Inflammatory macrophage treated with lipopolysaccharide for 1 hour (primary cell): ENCODE results near the gene SIGLEC12.
A peak's percentile ranks its signal among the peaks of the same experiment; 100 is the strongest.
"Not testable (repeated sequence)": the region's sequence is repeated elsewhere in the genome, so short reads cannot be mapped to it uniquely, and the experiment has no call there.

Experiments used
- DNase-seq, 2 donors: peaks; one replicate each; pipeline ENCODE4 v3.0.0-alpha.2; 2020 to 2022

Gene SIGLEC12

GRCh38 chr19:51521781-51522180 lies 20.2 kb upstream of the SIGLEC12 start:
- DNase-seq: peak in 1 of 2 donors; percentile 57

GRCh38 chr19:51521357-51521756 lies 19.8 kb upstream of the SIGLEC12 start:
- DNase-seq: no peak

DNA sequence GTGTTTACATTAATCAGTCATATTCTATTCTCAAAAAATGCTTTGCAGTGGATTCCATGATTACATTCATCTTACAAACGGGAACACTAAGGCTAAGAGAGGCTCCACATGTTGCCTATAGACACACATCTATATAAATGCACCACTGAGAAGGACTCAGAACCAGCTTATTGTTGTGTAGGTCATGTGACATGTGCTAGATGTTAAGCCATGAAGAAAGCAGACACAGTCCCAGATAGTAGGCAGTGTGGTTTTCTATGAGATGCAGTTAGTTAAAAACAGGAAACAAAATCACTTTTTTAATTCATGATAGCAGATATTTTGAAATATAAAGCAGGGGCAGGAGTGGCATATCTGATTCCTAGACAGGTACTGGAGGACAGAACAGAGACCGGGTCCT lies 19.1 kb upstream of the SIGLEC12 start:
- DNase-seq: peak in 1 of 2 donors; percentile 30

DNA sequence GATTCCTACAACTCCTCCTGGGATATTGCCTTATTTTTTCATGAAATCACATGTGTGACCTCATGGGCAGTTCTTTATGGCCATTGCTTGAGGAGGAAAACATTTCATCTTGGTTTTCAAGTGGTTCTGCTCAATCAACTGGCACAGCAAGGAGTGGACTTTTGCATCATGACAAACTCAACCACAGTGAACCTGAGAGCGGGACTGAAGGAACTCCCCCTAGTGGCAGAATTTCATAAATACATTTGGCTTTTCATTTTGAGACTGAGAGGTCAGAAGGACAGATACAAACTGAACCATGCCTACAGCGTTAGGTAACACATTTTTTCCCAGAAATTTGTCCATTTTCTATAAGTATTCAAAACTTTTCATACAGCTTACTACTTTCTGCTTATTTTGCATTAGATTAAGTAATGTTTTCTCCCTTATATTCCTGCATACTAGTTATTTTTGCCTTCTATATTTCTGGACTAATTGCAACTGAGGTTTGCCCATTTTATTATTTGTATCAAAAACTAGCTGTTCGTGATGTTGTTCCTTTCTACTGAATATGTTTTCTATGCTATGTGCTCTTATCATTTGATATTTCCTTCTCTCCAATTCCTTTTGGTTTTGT lies 13.4 kb upstream of the SIGLEC12 start:
- DNase-seq: peak; percentile 56 to 96

- DNase-seq: no peak
Observed at GRCh38 chr19:51513968-51514367, 12.4 kb upstream of the SIGLEC12 start.

GRCh38 chr19:51511353-51511752 lies 9.8 kb upstream of the SIGLEC12 start:
- peak in 1 of 2 donors; percentile 36 for DNase-seq

DNA sequence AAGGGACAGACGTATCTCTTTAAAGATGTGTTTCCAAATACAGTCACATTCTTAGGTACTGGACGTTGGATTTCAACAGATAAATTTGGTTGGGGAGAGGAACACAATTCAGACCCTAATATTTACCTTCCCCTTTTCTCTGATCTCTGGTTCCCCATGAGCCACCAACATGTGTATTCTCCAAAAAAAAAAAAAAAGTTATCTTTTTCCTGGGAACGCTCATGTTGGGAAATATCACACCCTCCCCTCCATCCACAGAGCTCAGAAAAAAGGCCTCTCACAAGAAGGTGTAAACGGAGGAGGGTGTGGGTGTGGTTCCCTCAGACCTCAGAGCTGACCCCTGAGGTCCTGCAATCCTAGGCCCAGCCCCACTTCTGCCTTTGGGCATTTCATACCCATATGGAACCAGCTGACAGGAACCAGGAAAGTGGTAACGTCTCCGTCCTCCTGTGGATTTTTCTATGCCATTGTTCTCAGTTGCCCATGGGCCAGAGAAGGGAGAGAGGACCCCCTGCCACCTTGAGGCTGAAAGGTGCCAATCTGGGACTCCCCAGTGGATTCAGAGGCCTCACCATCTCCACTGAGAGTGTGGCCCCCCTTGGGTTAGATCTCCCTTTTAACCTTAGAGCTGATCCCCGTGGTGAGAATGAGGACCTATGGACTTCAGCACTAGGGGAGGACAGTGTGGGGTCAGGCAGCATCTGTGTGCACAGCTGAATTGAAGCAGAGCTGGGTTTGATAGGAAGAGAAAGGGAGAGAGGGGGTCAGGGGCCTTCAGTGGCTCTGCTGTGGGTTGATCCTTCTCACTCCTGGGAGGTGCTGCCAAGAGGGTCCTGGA lies 8.4 kb upstream of the SIGLEC12 start:
- no peak for DNase-seq

DNA sequence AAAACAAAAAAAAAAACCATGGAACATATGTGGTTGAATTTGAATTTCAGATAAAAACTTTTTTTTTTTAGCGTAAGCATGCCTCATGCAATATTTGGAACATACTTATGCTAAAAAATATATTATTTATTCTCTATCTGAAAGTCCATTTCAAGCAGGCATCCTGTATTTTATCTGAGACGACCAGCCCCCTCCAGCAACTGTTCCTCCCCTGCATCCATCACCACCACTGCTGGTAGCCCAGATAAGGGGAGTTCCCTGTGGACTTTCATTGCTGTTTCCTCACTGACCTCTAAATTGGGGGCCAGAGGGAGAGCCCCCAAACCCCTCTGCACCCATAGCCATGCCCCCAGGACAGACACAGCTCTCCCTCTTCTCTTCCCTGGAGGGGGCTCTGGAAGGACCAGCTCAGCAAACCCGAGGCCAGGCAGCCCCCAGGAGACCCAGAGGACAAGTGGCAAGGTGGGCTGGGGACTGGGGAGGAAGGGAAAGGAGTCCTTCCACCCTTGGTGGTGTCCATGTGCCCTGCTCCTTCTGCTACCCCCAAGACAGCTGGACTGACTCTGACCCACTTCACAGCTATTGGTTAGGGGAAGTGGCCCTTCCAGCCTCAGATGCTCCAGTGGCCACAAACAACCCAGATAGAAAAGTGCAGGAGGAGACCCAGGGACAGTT lies 6.6 kb upstream of the SIGLEC12 start:
- DNase-seq: no peak

- DNase-seq: peak; percentile 50 to 51
Observed at GRCh38 chr19:51507640-51508058, 6.0 kb upstream of the SIGLEC12 start.

- DNase-seq: peak; percentile 24 to 48
Observed at GRCh38 chr19:51507192-51507591, 5.6 kb upstream of the SIGLEC12 start.

DNA sequence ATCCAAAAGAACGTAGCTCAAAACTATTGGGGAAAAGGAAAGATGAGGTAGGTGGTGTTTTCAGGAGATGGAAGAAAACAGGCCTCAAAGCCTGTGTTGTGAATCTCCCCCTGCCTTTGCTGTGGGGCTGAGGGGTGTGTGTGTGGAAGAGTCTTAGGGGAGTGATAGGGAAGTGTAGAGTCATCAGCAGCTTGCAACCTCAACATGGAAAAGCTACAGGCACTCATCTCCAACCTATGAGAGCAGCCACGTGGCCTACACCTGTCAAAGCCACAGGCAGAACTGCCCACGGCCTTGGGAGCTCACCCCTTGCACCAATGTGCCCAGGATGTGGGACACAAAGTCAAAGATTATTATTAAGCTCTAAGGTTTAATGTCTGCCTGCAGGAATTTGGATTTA lies 4.3 kb upstream of the SIGLEC12 start:
- no peak for DNase-seq

DNA sequence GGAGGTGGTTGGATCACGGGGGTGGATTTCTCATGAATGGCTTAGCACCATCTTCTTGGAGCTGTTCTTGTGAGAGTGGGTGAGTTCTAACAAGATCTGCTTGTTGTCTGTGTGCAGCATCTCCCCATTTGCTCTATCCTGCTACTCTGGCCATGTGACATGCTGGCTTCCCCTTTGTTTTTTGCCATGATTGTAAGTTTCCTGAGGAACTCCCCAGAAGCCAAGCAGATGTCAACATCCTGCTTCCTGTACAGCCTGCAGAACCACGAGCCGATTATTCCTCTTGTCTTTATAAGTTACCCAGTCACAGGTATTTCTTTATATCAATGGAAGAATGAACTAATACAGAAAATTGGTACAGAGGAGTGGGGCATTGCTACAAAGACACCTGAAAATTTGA lies 2.3 kb upstream of the SIGLEC12 start:
- no peak for DNase-seq

- peak; percentile 54 to 55 for DNase-seq
Observed at GRCh38 chr19:51503286-51503817, 1.8 kb upstream of the SIGLEC12 start.

GRCh38 chr19:51500931-51501330 lies 669 bp downstream of the SIGLEC12 start:
- DNase-seq: not testable (repeated sequence)

DNA sequence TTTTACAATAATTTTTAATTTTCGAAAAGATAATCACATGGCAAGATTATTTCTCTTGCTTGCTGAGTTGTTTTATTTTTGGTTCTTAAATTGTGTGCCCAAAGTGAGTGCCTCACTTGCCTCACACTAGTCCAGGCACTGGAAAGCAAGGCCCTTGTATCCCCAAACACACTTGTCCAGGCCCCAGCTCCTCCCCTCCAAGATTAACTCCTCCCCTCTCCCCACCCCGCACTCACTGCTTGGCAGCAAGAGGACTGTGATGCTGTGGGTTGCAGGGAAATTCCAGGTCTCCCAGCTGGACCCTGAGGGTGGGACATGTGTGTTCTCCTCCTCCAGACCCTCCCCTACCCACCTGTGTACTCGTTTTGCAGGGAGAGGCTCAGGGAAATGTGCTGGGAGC lies 3.9 kb downstream of the SIGLEC12 start:
- no peak for DNase-seq

GRCh38 chr19:51493776-51494175 lies 7.8 kb downstream of the SIGLEC12 start:
- peak; percentile 45 to 46 for DNase-seq

GRCh38 chr19:51491586-51491985 lies 10.0 kb downstream of the SIGLEC12 start:
- DNase-seq: no peak

GRCh38 chr19:51490676-51491075 lies 10.9 kb downstream of the SIGLEC12 start:
- DNase-seq: no peak

- DNase-seq: no peak
Observed at GRCh38 chr19:51489113-51489512, 12.5 kb downstream of the SIGLEC12 start.

DNA sequence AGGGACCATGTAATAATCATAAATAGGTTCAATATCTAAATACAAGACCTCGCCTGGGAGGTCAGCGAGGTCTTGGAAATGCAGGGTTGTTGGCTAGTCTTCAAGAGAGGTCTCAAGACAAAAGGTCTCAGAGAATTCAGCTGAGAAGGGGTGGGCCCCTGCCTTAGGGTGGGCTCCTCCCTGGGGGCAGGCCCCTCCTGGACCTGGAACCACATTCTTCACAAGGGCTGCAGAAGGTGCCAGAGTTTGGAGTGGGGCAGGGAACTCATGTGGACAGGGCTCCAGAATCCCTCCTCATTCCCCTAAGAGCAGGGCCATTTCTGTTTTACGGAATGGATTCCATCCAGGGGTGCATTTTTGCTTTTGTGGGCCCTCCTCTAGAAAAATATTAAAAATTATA lies 13.1 kb downstream of the SIGLEC12 start:
- no peak for DNase-seq

DNA sequence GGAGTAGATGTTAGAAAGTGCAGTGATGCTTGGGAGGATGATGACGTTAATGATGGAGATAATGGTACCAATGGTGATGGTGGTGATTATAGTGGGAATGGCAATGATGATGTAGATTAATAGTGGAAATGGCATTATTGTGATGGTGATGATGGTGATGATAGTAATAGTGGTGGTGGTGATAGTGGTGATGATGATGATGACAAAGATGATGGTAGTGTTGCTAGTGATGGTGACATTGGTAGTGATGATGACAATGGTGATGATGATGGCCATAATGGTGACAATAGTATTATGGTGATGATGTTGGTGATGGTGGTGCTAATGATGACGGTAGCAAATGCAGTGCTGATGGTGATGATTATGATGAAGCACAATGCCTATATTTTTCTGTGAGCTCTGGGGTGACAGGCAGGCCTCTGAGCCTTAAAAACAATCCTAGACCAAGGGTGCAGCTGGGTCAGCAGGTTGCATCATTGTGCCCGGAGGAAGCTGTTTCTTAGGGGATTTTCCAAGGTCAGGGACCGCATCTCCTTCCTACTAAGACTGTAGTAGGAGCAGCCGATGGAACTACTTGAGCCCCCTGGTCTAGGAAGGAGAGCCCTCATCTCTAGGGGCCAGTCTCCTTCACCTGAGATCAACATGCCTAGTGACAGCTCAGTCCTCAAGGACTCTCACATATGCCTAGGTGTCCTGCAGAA lies 15.5 kb downstream of the SIGLEC12 start:
- no peak for DNase-seq

DNA sequence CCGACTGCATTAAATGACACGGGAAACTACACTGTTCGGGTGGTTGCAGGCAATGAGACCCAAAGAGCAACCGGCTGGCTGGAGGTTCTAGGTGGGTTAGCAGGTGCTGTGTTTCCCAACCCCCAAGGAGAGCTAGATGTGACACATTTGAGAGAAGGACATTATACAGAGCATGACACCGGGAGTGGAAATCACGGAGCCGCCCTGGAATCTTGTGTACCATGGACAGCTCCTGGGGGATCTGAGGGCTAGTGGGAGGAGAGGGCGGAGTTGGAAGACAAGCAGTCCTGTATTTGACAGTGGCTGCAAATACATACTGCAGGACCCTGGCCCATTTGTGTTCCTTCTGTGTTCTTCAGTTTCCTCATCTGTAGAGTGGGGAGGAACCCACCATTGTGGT lies 21.0 kb downstream of the SIGLEC12 start:
- peak in 1 of 2 donors; percentile 46 for DNase-seq
